ENCODE results near the gene NLRX1.
"Not testable (repeated sequence)": the region's sequence is repeated elsewhere in the genome, so short reads cannot be mapped to it uniquely, and the experiment has no call there.

The NLRX1 gene

GRCh38 chr11:119172513-119172912 lies 4.0 kb downstream of the NLRX1 start:
- Histone ChIP-seq H3K4me1 (ENCODE audit: control insufficient read depth, insufficient read depth, low read length, poor library complexity, severe bottlenecking) (peaks cover 7% of the 10 kb centered on the region), H3K4me3 (ENCODE audit: extremely low read depth, insufficient read depth, low read length, poor library complexity, severe bottlenecking) (no peak overlapping the region), H3K27ac (ENCODE audit: low read depth, low read length, severe bottlenecking) (no peak overlapping the region), H3K9me3 (ENCODE audit: control insufficient read depth, low read length) (no peaks in the 10 kb centered on the region), H3K36me3 (ENCODE audit: control insufficient read depth, insufficient read depth, low read length) (no peaks in the 10 kb centered on the region)
- 83 to 100% methylated on average over 1 to 2 of the region's 2 CpGs for WGBS, 2 experiments (ENCODE audit: insufficient coverage in 2 of 2)

- Histone ChIP-seq H3K4me3 (ENCODE audit: extremely low read depth, insufficient read depth, low read length, poor library complexity, severe bottlenecking) (no peak overlapping the region), H3K4me1 (ENCODE audit: control insufficient read depth, insufficient read depth, low read length, poor library complexity, severe bottlenecking) (peaks cover 7% of the 10 kb centered on the region), H3K36me3 (ENCODE audit: control insufficient read depth, insufficient read depth, low read length) (peaks cover 4% of the 10 kb centered on the region), H3K9me3 (ENCODE audit: control insufficient read depth, low read length) (no peaks in the 10 kb centered on the region), H3K27ac (ENCODE audit: low read depth, low read length, severe bottlenecking) (no peak overlapping the region)
- 95 to 97% methylated on average over 18 to 21 of the region's 21 CpGs for WGBS, 2 experiments (ENCODE audit: insufficient coverage in 2 of 2)
These were observed 4.9 kb downstream of the NLRX1 start for GRCh38 chr11:119173453-119173852.

- no peaks in the 10 kb centered on the region for H3K9me3 ChIP-seq (ENCODE audit: control insufficient read depth, low read length)
- H3K4me3 ChIP-seq (ENCODE audit: extremely low read depth, insufficient read depth, low read length, poor library complexity, severe bottlenecking) = no peak overlapping the region
- H3K4me1 ChIP-seq (ENCODE audit: control insufficient read depth, insufficient read depth, low read length, poor library complexity, severe bottlenecking) = peaks cover 5% of the 10 kb centered on the region
- peak overlapping the region; percentile 23 for H3K27ac ChIP-seq (ENCODE audit: low read depth, low read length, severe bottlenecking)
- peaks cover 4% of the 10 kb centered on the region for H3K36me3 ChIP-seq (ENCODE audit: control insufficient read depth, insufficient read depth, low read length)
- WGBS, 2 experiments (ENCODE audit: insufficient coverage in 2 of 2) = 80 to 100% methylated on average over 1 of the region's 6 CpGs
These were observed 7.1 kb downstream of the NLRX1 start for GRCh38 chr11:119175493-119176077.

DNA sequence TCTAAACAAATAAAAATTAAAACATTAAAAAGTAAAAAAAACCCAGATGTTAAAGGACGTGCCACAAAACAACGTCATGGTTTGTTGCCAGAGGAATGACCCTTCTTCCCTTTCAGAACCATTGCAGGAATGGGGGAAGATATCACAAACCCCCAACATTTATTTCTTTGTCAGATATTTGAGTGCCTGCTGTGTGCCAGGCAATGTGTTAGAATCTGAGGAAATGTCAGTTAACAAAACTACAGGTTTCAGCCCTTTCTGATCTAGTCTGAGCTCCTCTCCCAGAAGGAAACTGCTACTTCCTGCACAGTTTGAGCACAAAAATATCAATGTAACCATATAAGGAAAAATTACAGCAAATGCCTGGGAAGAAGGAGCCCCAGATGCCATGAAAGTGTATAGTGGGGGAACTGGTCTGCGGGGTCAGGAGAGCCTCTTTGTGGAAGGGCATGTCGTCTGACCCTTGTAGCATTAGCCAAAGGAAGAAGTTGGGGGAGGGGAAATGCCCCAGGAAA lies 9.7 kb downstream of the NLRX1 start:
- Histone ChIP-seq H3K9me3 (ENCODE audit: control insufficient read depth, low read length) (no peaks in the 10 kb centered on the region), H3K4me3 (ENCODE audit: extremely low read depth, insufficient read depth, low read length, poor library complexity, severe bottlenecking) (no peak overlapping the region), H3K36me3 (ENCODE audit: control insufficient read depth, insufficient read depth, low read length) (peaks cover 4% of the 10 kb centered on the region), H3K27ac (ENCODE audit: low read depth, low read length, severe bottlenecking) (no peak overlapping the region), H3K4me1 (ENCODE audit: control insufficient read depth, insufficient read depth, low read length, poor library complexity, severe bottlenecking) (peaks cover 5% of the 10 kb centered on the region)
- 82 to 94% methylated on average over 3 to 4 of the region's 4 CpGs for WGBS, 2 experiments (ENCODE audit: insufficient coverage in 2 of 2)

GRCh38 chr11:119179342-119179741 lies 10.8 kb downstream of the NLRX1 start:
- Histone ChIP-seq H3K4me3 (ENCODE audit: extremely low read depth, insufficient read depth, low read length, poor library complexity, severe bottlenecking) (no peak overlapping the region), H3K4me1 (ENCODE audit: control insufficient read depth, insufficient read depth, low read length, poor library complexity, severe bottlenecking) (peaks cover 5% of the 10 kb centered on the region), H3K27ac (ENCODE audit: low read depth, low read length, severe bottlenecking) (no peak overlapping the region), H3K9me3 (ENCODE audit: control insufficient read depth, low read length) (no peaks in the 10 kb centered on the region), H3K36me3 (ENCODE audit: control insufficient read depth, insufficient read depth, low read length) (peaks cover 4% of the 10 kb centered on the region)
- WGBS, 2 experiments (ENCODE audit: insufficient coverage in 2 of 2) = 84 to 95% methylated on average over 6 of the region's 6 CpGs

- H3K27ac ChIP-seq (ENCODE audit: low read depth, low read length, severe bottlenecking) = no peak overlapping the region
- peaks cover 4% of the 10 kb centered on the region for H3K36me3 ChIP-seq (ENCODE audit: control insufficient read depth, insufficient read depth, low read length)
- WGBS, 2 experiments (ENCODE audit: insufficient coverage in 2 of 2) = 95 to 96% methylated on average over 9 to 10 of the region's 10 CpGs
- H3K4me3 ChIP-seq (ENCODE audit: extremely low read depth, insufficient read depth, low read length, poor library complexity, severe bottlenecking) = no peak overlapping the region
- peaks cover 5% of the 10 kb centered on the region for H3K4me1 ChIP-seq (ENCODE audit: control insufficient read depth, insufficient read depth, low read length, poor library complexity, severe bottlenecking)
- no peaks in the 10 kb centered on the region for H3K9me3 ChIP-seq (ENCODE audit: control insufficient read depth, low read length)
These were observed 11.5 kb downstream of the NLRX1 start for GRCh38 chr11:119179983-119180382.

GRCh38 chr11:119180729-119181676 lies 12.5 kb downstream of the NLRX1 start:
- WGBS, 2 experiments (ENCODE audit: insufficient coverage in 2 of 2) = 91 to 92% methylated on average over 3 to 5 of the region's 6 CpGs
- Histone ChIP-seq H3K4me3 (ENCODE audit: extremely low read depth, insufficient read depth, low read length, poor library complexity, severe bottlenecking) (no peak overlapping the region), H3K4me1 (ENCODE audit: control insufficient read depth, insufficient read depth, low read length, poor library complexity, severe bottlenecking) (no peaks in the 10 kb centered on the region), H3K9me3 (ENCODE audit: control insufficient read depth, low read length) (no peaks in the 10 kb centered on the region), H3K36me3 (ENCODE audit: control insufficient read depth, insufficient read depth, low read length) (peaks cover 4% of the 10 kb centered on the region), H3K27ac (ENCODE audit: low read depth, low read length, severe bottlenecking) (no peak overlapping the region)

- WGBS, 2 experiments (ENCODE audit: insufficient coverage in 2 of 2) = 93 to 94% methylated on average over 15 to 16 of the region's 17 CpGs
- Histone ChIP-seq H3K4me3 (ENCODE audit: extremely low read depth, insufficient read depth, low read length, poor library complexity, severe bottlenecking) (no peak overlapping the region), H3K4me1 (ENCODE audit: control insufficient read depth, insufficient read depth, low read length, poor library complexity, severe bottlenecking) (no peaks in the 10 kb centered on the region), H3K27ac (ENCODE audit: low read depth, low read length, severe bottlenecking) (no peak overlapping the region), H3K9me3 (ENCODE audit: control insufficient read depth, low read length) (no peaks in the 10 kb centered on the region), H3K36me3 (ENCODE audit: control insufficient read depth, insufficient read depth, low read length) (peaks cover 4% of the 10 kb centered on the region)
These were observed 13.3 kb downstream of the NLRX1 start for GRCh38 chr11:119181677-119182412.

DNA sequence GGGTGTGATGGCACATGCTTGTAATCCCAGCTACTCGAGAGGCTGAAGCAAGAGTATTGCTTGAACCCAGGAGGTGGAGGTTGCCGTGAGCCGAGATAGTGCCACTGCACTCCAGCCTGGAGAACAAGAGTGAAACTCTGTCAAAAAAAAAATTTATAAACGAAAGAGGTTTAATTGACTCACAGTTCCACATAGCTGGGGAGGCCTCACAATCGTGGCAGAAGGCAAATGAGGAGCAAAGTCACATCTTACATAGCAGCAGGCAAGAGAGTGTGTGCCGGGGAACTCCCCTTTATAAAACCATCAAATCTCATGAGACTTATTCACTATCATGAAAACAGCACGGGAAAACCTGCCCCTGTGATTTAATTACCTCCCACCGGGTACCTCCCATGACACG lies 15.9 kb downstream of the NLRX1 start:
- H3K27ac ChIP-seq (ENCODE audit: low read depth, low read length, severe bottlenecking); H3K4me3 ChIP-seq (ENCODE audit: extremely low read depth, insufficient read depth, low read length, poor library complexity, severe bottlenecking); H3K4me1 ChIP-seq (ENCODE audit: control insufficient read depth, insufficient read depth, low read length, poor library complexity, severe bottlenecking); H3K9me3 ChIP-seq (ENCODE audit: control insufficient read depth, low read length); H3K36me3 ChIP-seq (ENCODE audit: control insufficient read depth, insufficient read depth, low read length): not testable (repeated sequence)
- 83 to 94% methylated on average over 5 to 8 of the region's 9 CpGs for WGBS, 2 experiments (ENCODE audit: insufficient coverage in 2 of 2)

- 86 to 88% methylated on average over 4 to 8 of the region's 15 CpGs for WGBS, 2 experiments (ENCODE audit: insufficient coverage in 2 of 2)
- H3K27ac ChIP-seq (ENCODE audit: low read depth, low read length, severe bottlenecking) = no peak overlapping the region
- H3K4me1 ChIP-seq (ENCODE audit: control insufficient read depth, insufficient read depth, low read length, poor library complexity, severe bottlenecking) = no peaks in the 10 kb centered on the region
- no peaks in the 10 kb centered on the region for H3K36me3 ChIP-seq (ENCODE audit: control insufficient read depth, insufficient read depth, low read length)
- no peaks in the 10 kb centered on the region for H3K9me3 ChIP-seq (ENCODE audit: control insufficient read depth, low read length)
- H3K4me3 ChIP-seq (ENCODE audit: extremely low read depth, insufficient read depth, low read length, poor library complexity, severe bottlenecking) = no peak overlapping the region
These were observed 17.6 kb downstream of the NLRX1 start for GRCh38 chr11:119185981-119186634.
